HG02623 (cell line): Measurements from ENCODE around the gene TDRD15.
"Not testable (repeated sequence)": the region's sequence is repeated elsewhere in the genome, so short reads cannot be mapped to it uniquely, and the experiment has no call there.

Source experiments
- ATAC-seq: cut with Tn5 transposase; IDR thresholded peaks from one replicate; pipeline ENCODE4 v1.9.1; 2021; ENCODE audit warnings: moderate library complexity; ENCODE audit not compliant: unreplicated experiment

TDRD15 gene

GRCh38 chr2:21142149-21142548 lies 18.4 kb downstream of the TDRD15 start:
- ATAC-seq = no peak

- ATAC-seq = no peak
Observed at GRCh38 chr2:21146638-21147037, 22.9 kb downstream of the TDRD15 start.

GRCh38 chr2:21148718-21149117 lies 24.9 kb downstream of the TDRD15 start:
- ATAC-seq = no peak

- not testable (repeated sequence) for ATAC-seq
Observed at GRCh38 chr2:21151234-21151633, 27.5 kb downstream of the TDRD15 start.

GRCh38 chr2:21155365-21156136 lies 31.8 kb downstream of the TDRD15 start:
- ATAC-seq = no peak

GRCh38 chr2:21161122-21161521 lies 37.4 kb downstream of the TDRD15 start:
- ATAC-seq = no peak

GRCh38 chr2:21161832-21162614 lies 38.3 kb downstream of the TDRD15 start:
- ATAC-seq = no peak

- ATAC-seq = no peak
Observed at GRCh38 chr2:21162615-21162878, 38.8 kb downstream of the TDRD15 start.

- ATAC-seq = no peak
Observed at GRCh38 chr2:21163213-21163612, 39.4 kb downstream of the TDRD15 start.

- ATAC-seq = no peak
Observed at GRCh38 chr2:21165350-21165749, 41.6 kb downstream of the TDRD15 start.

GRCh38 chr2:21175895-21176646 lies 52.3 kb downstream of the TDRD15 start:
- ATAC-seq = no peak

GRCh38 chr2:21181957-21182356 lies 58.2 kb downstream of the TDRD15 start:
- ATAC-seq = no peak

- ATAC-seq = no peak
Observed at GRCh38 chr2:21183306-21183705, 59.5 kb downstream of the TDRD15 start.

- no peak for ATAC-seq
Observed at GRCh38 chr2:21183726-21184125, 60.0 kb downstream of the TDRD15 start.

GRCh38 chr2:21191535-21191934 lies 67.8 kb downstream of the TDRD15 start:
- ATAC-seq = no peak
